Left ventricle myocardium inferior (tissue), 1 donor: Measurements from ENCODE around the gene CCDC184. TPM values are rescaled to one million over a fixed set of nuclear protein-coding genes. Genes with fewer than 3 reads are reported as not detected.

Experiments used
- DNase-seq: peaks from one replicate; pipeline ENCODE4 v3.0.0-alpha.2; 2020
- H3K27ac ChIP-seq: fragments of 200-600 bp; replicated peaks from 2 replicates; pipeline ENCODE4 v1.8.0; 2021
- H3K27me3 ChIP-seq: fragments of 200-600 bp; 2 replicates; pipeline ENCODE4 v1.8.0; 2021; ENCODE audit warnings: low read depth
- H3K36me3 ChIP-seq: fragments of 200-600 bp; 2 replicates; pipeline ENCODE4 v1.8.0; 2021
- H3K4me1 ChIP-seq: fragments of 200-600 bp; 2 replicates; pipeline ENCODE4 v1.8.0; 2021
- H3K4me3 ChIP-seq: fragments of 200-600 bp; 2 replicates; pipeline ENCODE4 v1.8.0; 2021; ENCODE audit warnings: mild to moderate bottlenecking, moderate library complexity
- H3K9me3 ChIP-seq: fragments of 200-600 bp; replicated peaks from 2 replicates; pipeline ENCODE4 v1.8.0; 2021
- CTCF ChIP-seq: fragments of 200-600 bp; IDR thresholded peaks from 2 replicates; pipeline ENCODE4 v1.8.0; 2021; ENCODE audit warnings: antibody characterized with exemption, mild to moderate bottlenecking, borderline replicate concordance
- intact Hi-C: fragments of 100-400 bp; cut with micrococcal nuclease; formaldehyde crosslinking; loops from one replicate; pipeline ENCODE4 v1.11.0; 2022
- total RNA-seq: library from RNA; stranded (reverse); fragmentation: NEBNext Ultra II Directional; extraction: Animal tissue kit (Norgen Biotek cat#: 25700); gene quantifications from one replicate; pipeline ENCODE4 v1.2.1, GENCODE V29; 2021
- donor health status: DM: no; HTN: yes; CAD: no; lungs with severe emphysema.

The CCDC184 gene
- total RNA-seq, 1 donor from 2014 or later: 1.0 TPM

GRCh38 chr12:48187916-48188695, 4.7 kb downstream of the CCDC184 start:
- DNase-seq: no peak
- H3K9me3 ChIP-seq: no peaks in the 10 kb centered on the region
- peaks cover 16% of the 10 kb centered on the region for H3K4me1 ChIP-seq
- H3K36me3 ChIP-seq: no peaks in the 10 kb centered on the region
- TF ChIP-seq CTCF: no peak
- intact Hi-C loops: no loop called here
- no peak overlapping the region for H3K4me3 ChIP-seq
- peaks cover 28% of the 10 kb centered on the region for H3K27me3 ChIP-seq
- H3K27ac ChIP-seq: no peak overlapping the region

- Histone ChIP-seq H3K9me3 (no peaks in the 10 kb centered on the region), H3K4me1 (peaks cover 2% of the 10 kb centered on the region), H3K27me3 (peaks cover 14% of the 10 kb centered on the region), H3K4me3 (no peak overlapping the region), H3K36me3 (no peaks in the 10 kb centered on the region), H3K27ac (no peak overlapping the region)
- DNase-seq: peak; percentile 33
- intact Hi-C loops: loop anchor here (10.0 kb wide), 1 partner anchor 165 kb away; the partner anchor contains the start of gene ZNF641
- peak; percentile 91 for TF ChIP-seq CTCF
These were observed 6.1 kb downstream of the CCDC184 start for GRCh38 chr12:48189331-48190125.

GRCh38 chr12:48191096-48191495, 7.7 kb downstream of the CCDC184 start:
- H3K9me3 ChIP-seq: no peaks in the 10 kb centered on the region
- H3K4me1 ChIP-seq: no peaks in the 10 kb centered on the region
- no peak overlapping the region for H3K4me3 ChIP-seq
- no peak overlapping the region for H3K27ac ChIP-seq
- H3K27me3 ChIP-seq: no peaks in the 10 kb centered on the region
- DNase-seq: no peak
- no peaks in the 10 kb centered on the region for H3K36me3 ChIP-seq
- no peak for TF ChIP-seq CTCF
- intact Hi-C loops: loop anchor here (10.0 kb wide), 1 partner anchor 164 kb away; the partner anchor contains the start of gene ZNF641

GRCh38 chr12:48192861-48193260, 9.4 kb downstream of the CCDC184 start:
- intact Hi-C loops: loop anchor here (10.0 kb wide), 1 partner anchor 162 kb away; the partner anchor contains the start of gene ZNF641
- TF ChIP-seq CTCF: no peak
- no peaks in the 10 kb centered on the region for H3K9me3 ChIP-seq
- no peak for DNase-seq
- peaks cover 12% of the 10 kb centered on the region for H3K4me1 ChIP-seq
- H3K36me3 ChIP-seq: no peaks in the 10 kb centered on the region
- no peak overlapping the region for H3K4me3 ChIP-seq
- H3K27me3 ChIP-seq: no peaks in the 10 kb centered on the region
- H3K27ac ChIP-seq: no peak overlapping the region

GRCh38 chr12:48193623-48194022, 10.2 kb downstream of the CCDC184 start:
- no peak for TF ChIP-seq CTCF
- Histone ChIP-seq H3K27ac (no peak overlapping the region), H3K4me3 (no peak overlapping the region), H3K9me3 (no peaks in the 10 kb centered on the region), H3K27me3 (no peaks in the 10 kb centered on the region), H3K4me1 (peaks cover 17% of the 10 kb centered on the region), H3K36me3 (no peaks in the 10 kb centered on the region)
- no peak for DNase-seq
- intact Hi-C loops: loop anchor here (10.0 kb wide), 1 partner anchor 161 kb away; the partner anchor contains the start of gene ZNF641
